HEK293T (cell line): Measurements from ENCODE around the gene PCDHA12.

Source experiments
- FOXK2 ChIP-seq: fragments of 450-650 bp; IDR thresholded peaks from 2 replicates; pipeline ENCODE4 v1.6.1; 2016; ENCODE audit warnings: mild to moderate bottlenecking
- LEF1 ChIP-seq: fragments of 450-650 bp; IDR thresholded peaks from 2 replicates; pipeline ENCODE4 v1.6.1; 2017; ENCODE audit warnings: mild to moderate bottlenecking, borderline replicate concordance

- TF ChIP-seq LEF1 (no peak), FOXK2 (no peak)
These were observed 7.4 kb downstream of the PCDHA12 start for GRCh38 chr5:140882591-140882899.
